ENCODE data around the gene CEP104.

The CEP104 gene

GRCh38 chr1:3785456-3786157 lies 71.4 kb downstream of the CEP104 start (continued):
- TF ChIP-seq OSR1 (CRISPR knock-in tag; IDR thresholded peaks at IDR 0.05) (no peak), PPARA (CRISPR knock-in tag; IDR thresholded peaks at IDR 0.05; ENCODE audit: borderline replicate concordance) (no peak), ZFP3 (CRISPR knock-in tag; IDR thresholded peaks at IDR 0.05) (no peak)

DNA sequence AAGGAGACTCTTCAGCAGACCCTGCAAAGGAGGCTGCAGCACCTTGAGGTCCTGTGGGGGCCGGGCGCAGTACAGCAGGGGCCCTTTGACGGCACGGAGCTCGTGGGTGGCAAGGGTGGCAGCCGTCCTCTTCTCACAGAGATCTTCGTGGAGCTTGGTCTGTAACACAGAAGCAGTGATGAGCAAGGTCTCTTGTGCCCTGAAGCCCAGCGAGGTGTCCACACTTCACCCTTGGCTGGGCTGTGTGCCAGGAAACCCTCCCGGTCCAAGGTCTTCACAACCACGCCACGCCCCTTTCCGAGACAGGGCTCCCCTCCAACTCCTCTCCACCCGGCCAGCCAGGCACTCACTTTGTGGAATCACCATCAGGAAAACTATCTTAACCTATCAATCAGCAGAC lies 72.0 kb downstream of the CEP104 start:
- no peak for TF ChIP-seq GLIS3 (CRISPR knock-in tag; IDR thresholded peaks at IDR 0.05)
- no peak for TF ChIP-seq PPARA (CRISPR knock-in tag; IDR thresholded peaks at IDR 0.05; ENCODE audit: borderline replicate concordance)
- no peak for TF ChIP-seq ZNF70 (CRISPR knock-in tag; IDR thresholded peaks at IDR 0.05)
- TF ChIP-seq PATZ1 (CRISPR knock-in tag; IDR thresholded peaks at IDR 0.05; ENCODE audit: borderline replicate concordance): no peak
- no peak for TF ChIP-seq ARNTL (CRISPR knock-in tag; IDR thresholded peaks at IDR 0.05; ENCODE audit: borderline replicate concordance, low read depth)
- TF ChIP-seq ZNF8 (CRISPR knock-in tag; IDR thresholded peaks at IDR 0.05): no peak
- no peak for TF ChIP-seq BACH2 (CRISPR knock-in tag; IDR thresholded peaks at IDR 0.05; ENCODE audit: borderline replicate concordance)
- TF ChIP-seq TOX (CRISPR knock-in tag; IDR thresholded peaks at IDR 0.05; ENCODE audit: borderline replicate concordance): no peak
- TF ChIP-seq CSDC2 (CRISPR knock-in tag; IDR thresholded peaks at IDR 0.05): no peak
- no peak for TF ChIP-seq ESRRG (CRISPR knock-in tag; IDR thresholded peaks at IDR 0.05)

DNA sequence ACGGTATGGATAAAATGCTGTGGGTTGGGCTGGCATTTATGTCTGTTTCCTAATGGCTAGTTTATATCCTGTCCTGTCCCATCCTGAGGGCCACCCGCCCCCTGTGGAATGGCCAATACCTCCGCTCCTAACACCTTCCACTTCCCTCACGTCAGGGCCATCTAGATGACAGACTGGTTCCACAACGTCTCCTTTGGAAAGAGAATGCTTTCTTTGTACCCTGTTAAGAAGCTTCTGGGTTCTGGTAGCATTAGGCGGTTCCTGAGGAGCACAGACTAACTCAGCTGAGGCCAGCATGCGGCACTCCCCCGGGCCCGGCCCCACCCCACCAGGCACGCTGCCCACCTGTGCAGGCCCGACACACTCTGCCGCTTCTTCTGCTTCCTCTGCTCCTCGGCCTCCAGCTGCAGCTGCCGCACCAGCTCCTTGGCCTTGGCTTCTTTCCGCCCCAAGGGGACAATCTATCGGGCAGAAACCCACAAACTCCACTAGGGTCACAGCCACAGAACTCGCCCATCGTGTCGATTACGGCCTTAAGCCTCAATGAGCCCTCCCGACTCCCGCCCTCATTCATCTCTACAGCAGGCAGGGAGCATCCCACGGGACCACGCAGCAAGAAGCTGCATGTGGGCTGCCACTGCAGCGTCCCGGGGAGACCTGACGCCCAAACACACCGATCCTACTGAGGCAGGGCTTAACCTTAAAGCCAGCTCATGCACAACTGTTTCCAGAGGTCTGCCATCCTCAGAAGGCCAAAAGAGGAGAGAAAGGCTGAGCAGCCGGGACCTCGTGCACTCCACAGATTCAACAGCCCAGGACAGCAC lies 73.1 kb downstream of the CEP104 start:
- TF ChIP-seq ISL1 (CRISPR knock-in tag; IDR thresholded peaks at IDR 0.05) (no peak), ZNF565 (CRISPR knock-in tag; conservative IDR thresholded peaks at IDR 0.05; ENCODE audit: low read depth) (no peak), ZNF70 (CRISPR knock-in tag; IDR thresholded peaks at IDR 0.05) (no peak), RARB (CRISPR knock-in tag; IDR thresholded peaks at IDR 0.05) (no peak), BACH2 (CRISPR knock-in tag; IDR thresholded peaks at IDR 0.05; ENCODE audit: borderline replicate concordance) (no peak), GLIS3 (CRISPR knock-in tag; IDR thresholded peaks at IDR 0.05) (no peak), SNAI2 (CRISPR knock-in tag; IDR thresholded peaks at IDR 0.05) (no peak), PPARA (CRISPR knock-in tag; IDR thresholded peaks at IDR 0.05; ENCODE audit: borderline replicate concordance) (no peak), CSDC2 (CRISPR knock-in tag; IDR thresholded peaks at IDR 0.05) (no peak), ZC3H10 (CRISPR knock-in tag; IDR thresholded peaks at IDR 0.05) (no peak), ESRRG (CRISPR knock-in tag; IDR thresholded peaks at IDR 0.05) (no peak), OSR1 (CRISPR knock-in tag; IDR thresholded peaks at IDR 0.05) (no peak), ZFP30 (CRISPR knock-in tag; IDR thresholded peaks at IDR 0.05) (no peak), ARNTL (CRISPR knock-in tag; IDR thresholded peaks at IDR 0.05; ENCODE audit: borderline replicate concordance, low read depth) (no peak), ZFP3 (CRISPR knock-in tag; IDR thresholded peaks at IDR 0.05) (no peak)
- TF ChIP-seq, protein P1, sequence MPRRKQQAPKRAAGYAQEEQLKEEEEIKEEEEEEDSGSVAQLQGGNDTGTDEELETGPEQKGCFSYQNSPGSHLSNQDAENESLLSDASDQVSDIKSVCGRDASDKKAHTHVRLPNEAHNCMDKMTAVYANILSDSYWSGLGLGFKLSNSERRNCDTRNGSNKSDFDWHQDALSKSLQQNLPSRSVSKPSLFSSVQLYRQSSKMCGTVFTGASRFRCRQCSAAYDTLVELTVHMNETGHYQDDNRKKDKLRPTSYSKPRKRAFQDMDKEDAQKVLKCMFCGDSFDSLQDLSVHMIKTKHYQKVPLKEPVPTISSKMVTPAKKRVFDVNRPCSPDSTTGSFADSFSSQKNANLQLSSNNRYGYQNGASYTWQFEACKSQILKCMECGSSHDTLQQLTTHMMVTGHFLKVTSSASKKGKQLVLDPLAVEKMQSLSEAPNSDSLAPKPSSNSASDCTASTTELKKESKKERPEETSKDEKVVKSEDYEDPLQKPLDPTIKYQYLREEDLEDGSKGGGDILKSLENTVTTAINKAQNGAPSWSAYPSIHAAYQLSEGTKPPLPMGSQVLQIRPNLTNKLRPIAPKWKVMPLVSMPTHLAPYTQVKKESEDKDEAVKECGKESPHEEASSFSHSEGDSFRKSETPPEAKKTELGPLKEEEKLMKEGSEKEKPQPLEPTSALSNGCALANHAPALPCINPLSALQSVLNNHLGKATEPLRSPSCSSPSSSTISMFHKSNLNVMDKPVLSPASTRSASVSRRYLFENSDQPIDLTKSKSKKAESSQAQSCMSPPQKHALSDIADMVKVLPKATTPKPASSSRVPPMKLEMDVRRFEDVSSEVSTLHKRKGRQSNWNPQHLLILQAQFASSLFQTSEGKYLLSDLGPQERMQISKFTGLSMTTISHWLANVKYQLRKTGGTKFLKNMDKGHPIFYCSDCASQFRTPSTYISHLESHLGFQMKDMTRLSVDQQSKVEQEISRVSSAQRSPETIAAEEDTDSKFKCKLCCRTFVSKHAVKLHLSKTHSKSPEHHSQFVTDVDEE (CRISPR knock-in tag; IDR thresholded peaks at IDR 0.05): no peak
- TF ChIP-seq, protein P2, sequence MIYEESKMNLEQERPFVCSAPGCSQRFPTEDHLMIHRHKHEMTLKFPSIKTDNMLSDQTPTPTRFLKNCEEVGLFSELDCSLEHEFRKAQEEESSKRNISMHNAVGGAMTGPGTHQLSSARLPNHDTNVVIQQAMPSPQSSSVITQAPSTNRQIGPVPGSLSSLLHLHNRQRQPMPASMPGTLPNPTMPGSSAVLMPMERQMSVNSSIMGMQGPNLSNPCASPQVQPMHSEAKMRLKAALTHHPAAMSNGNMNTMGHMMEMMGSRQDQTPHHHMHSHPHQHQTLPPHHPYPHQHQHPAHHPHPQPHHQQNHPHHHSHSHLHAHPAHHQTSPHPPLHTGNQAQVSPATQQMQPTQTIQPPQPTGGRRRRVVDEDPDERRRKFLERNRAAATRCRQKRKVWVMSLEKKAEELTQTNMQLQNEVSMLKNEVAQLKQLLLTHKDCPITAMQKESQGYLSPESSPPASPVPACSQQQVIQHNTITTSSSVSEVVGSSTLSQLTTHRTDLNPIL (CRISPR knock-in tag; IDR thresholded peaks at IDR 0.05; ENCODE audit: low read depth): no peak
- TF ChIP-seq, protein P3, sequence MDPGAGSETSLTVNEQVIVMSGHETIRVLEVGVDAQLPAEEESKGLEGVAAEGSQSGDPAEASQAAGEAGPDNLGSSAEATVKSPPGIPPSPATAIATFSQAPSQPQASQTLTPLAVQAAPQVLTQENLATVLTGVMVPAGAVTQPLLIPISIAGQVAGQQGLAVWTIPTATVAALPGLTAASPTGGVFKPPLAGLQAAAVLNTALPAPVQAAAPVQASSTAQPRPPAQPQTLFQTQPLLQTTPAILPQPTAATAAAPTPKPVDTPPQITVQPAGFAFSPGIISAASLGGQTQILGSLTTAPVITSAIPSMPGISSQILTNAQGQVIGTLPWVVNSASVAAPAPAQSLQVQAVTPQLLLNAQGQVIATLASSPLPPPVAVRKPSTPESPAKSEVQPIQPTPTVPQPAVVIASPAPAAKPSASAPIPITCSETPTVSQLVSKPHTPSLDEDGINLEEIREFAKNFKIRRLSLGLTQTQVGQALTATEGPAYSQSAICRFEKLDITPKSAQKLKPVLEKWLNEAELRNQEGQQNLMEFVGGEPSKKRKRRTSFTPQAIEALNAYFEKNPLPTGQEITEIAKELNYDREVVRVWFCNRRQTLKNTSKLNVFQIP (CRISPR knock-in tag; IDR thresholded peaks at IDR 0.05; ENCODE audit: borderline replicate concordance, low read depth): no peak
- no peak for ATAC-seq

More for the DNA sequence above, 72.0 kb downstream of the CEP104 start:
- no peak for ATAC-seq
